ENCODE measurements around the gene KRT75.

The KRT75 gene

DNA sequence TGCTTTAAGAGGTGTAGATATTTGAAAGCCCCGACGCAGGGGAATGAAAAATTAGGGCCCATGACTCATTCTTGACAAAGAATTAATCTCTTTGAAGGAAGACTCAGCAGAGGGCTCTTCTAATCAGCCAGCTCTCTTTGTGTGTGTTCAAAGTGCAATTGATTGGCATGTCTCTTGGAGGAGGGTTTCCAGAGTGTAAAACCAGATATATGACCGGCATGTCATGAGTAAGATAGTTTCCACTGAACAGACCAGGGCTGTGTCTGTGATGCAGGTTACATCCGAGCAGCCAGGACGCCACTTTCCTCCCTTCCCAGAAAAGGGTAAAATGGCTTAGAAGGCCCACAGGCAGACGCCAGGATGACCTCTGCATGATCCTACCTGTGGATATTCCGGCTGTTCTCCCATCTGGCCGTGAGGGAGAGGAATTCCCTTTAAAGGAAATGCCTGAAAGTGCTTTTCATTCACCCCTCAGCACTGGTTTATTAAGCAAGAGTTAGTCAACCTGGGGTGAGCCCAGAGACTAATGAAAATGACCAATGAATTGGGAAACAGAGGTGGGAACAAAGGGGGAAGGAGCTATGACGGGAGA is 7.2 kb upstream of the KRT75 start:
- Histone ChIP-seq H3K9me3 (ENCODE audit: control insufficient read depth, low read length) (no peaks in the 10 kb centered on the region), H3K4me3 (ENCODE audit: insufficient read depth, low read depth, low read length, poor library complexity, severe bottlenecking) (no peak overlapping the region), H3K4me1 (ENCODE audit: control insufficient read depth, insufficient read depth, low read length, poor library complexity, severe bottlenecking) (no peaks in the 10 kb centered on the region), H3K27me3 (replicated peaks; ENCODE audit: control insufficient read depth, insufficient read depth, low read length, poor library complexity, severe bottlenecking) (no peaks in the 10 kb centered on the region), H3K27ac (ENCODE audit: insufficient read depth, low read length, poor library complexity, severe bottlenecking) (no peak overlapping the region), H3K36me3 (ENCODE audit: control insufficient read depth, insufficient read depth, low read length) (no peaks in the 10 kb centered on the region)
- DNase-seq: no peak

GRCh38 chr12:52440821-52441319 is 6.7 kb upstream of the KRT75 start:
- Histone ChIP-seq H3K4me1 (ENCODE audit: control insufficient read depth, insufficient read depth, low read length, poor library complexity, severe bottlenecking) (no peaks in the 10 kb centered on the region), H3K4me3 (ENCODE audit: insufficient read depth, low read depth, low read length, poor library complexity, severe bottlenecking) (no peak overlapping the region), H3K9me3 (ENCODE audit: control insufficient read depth, low read length) (no peaks in the 10 kb centered on the region), H3K27me3 (replicated peaks; ENCODE audit: control insufficient read depth, insufficient read depth, low read length, poor library complexity, severe bottlenecking) (no peaks in the 10 kb centered on the region), H3K36me3 (ENCODE audit: control insufficient read depth, insufficient read depth, low read length) (no peaks in the 10 kb centered on the region), H3K27ac (ENCODE audit: insufficient read depth, low read length, poor library complexity, severe bottlenecking) (no peak overlapping the region)
- DNase-seq: no peak

- no peak for DNase-seq
- Histone ChIP-seq H3K9me3 (ENCODE audit: control insufficient read depth, low read length) (no peaks in the 10 kb centered on the region), H3K4me3 (ENCODE audit: insufficient read depth, low read depth, low read length, poor library complexity, severe bottlenecking) (no peak overlapping the region), H3K27ac (ENCODE audit: insufficient read depth, low read length, poor library complexity, severe bottlenecking) (no peak overlapping the region), H3K27me3 (replicated peaks; ENCODE audit: control insufficient read depth, insufficient read depth, low read length, poor library complexity, severe bottlenecking) (no peaks in the 10 kb centered on the region), H3K36me3 (ENCODE audit: control insufficient read depth, insufficient read depth, low read length) (no peaks in the 10 kb centered on the region), H3K4me1 (ENCODE audit: control insufficient read depth, insufficient read depth, low read length, poor library complexity, severe bottlenecking) (no peaks in the 10 kb centered on the region)
Observed at GRCh38 chr12:52439845-52440244, 5.7 kb upstream of the KRT75 start.

DNA sequence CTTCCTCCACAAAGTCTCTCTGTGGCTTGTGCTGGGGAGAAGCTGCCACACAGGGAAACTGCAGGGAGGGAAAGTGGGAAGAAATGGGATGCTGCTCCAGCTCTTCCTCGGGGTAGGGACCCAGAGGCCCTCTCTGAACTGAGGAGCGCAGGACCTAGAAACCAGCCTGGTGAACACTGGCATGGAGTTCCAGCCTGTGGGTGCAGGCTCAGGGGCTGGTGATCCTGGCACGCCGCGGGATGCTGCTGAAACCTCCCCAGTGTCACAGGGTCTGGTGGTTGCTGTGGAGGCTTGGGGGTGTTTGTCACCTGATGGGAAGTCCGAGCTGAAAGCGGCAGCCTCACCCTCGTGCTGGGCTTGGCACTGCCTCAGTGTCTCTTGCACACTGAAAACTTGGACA is 5.2 kb upstream of the KRT75 start:
- Histone ChIP-seq H3K9me3 (ENCODE audit: control insufficient read depth, low read length) (no peaks in the 10 kb centered on the region), H3K36me3 (ENCODE audit: control insufficient read depth, insufficient read depth, low read length) (no peaks in the 10 kb centered on the region), H3K27ac (ENCODE audit: insufficient read depth, low read length, poor library complexity, severe bottlenecking) (no peak overlapping the region), H3K27me3 (replicated peaks; ENCODE audit: control insufficient read depth, insufficient read depth, low read length, poor library complexity, severe bottlenecking) (no peaks in the 10 kb centered on the region), H3K4me3 (ENCODE audit: insufficient read depth, low read depth, low read length, poor library complexity, severe bottlenecking) (no peak overlapping the region), H3K4me1 (ENCODE audit: control insufficient read depth, insufficient read depth, low read length, poor library complexity, severe bottlenecking) (no peaks in the 10 kb centered on the region)
- no peak for DNase-seq

GRCh38 chr12:52438305-52439301 is 4.4 kb upstream of the KRT75 start:
- Histone ChIP-seq H3K36me3 (ENCODE audit: control insufficient read depth, insufficient read depth, low read length) (no peaks in the 10 kb centered on the region), H3K27me3 (replicated peaks; ENCODE audit: control insufficient read depth, insufficient read depth, low read length, poor library complexity, severe bottlenecking) (no peaks in the 10 kb centered on the region), H3K9me3 (ENCODE audit: control insufficient read depth, low read length) (no peaks in the 10 kb centered on the region), H3K4me3 (ENCODE audit: insufficient read depth, low read depth, low read length, poor library complexity, severe bottlenecking) (no peak overlapping the region), H3K27ac (ENCODE audit: insufficient read depth, low read length, poor library complexity, severe bottlenecking) (no peak overlapping the region), H3K4me1 (ENCODE audit: control insufficient read depth, insufficient read depth, low read length, poor library complexity, severe bottlenecking) (no peaks in the 10 kb centered on the region)
- DNase-seq: no peak

GRCh38 chr12:52437508-52437907 is 3.3 kb upstream of the KRT75 start:
- H3K27me3 ChIP-seq (replicated peaks; ENCODE audit: control insufficient read depth, insufficient read depth, low read length, poor library complexity, severe bottlenecking): no peaks in the 10 kb centered on the region
- no peaks in the 10 kb centered on the region for H3K36me3 ChIP-seq (ENCODE audit: control insufficient read depth, insufficient read depth, low read length)
- no peak for DNase-seq
- no peaks in the 10 kb centered on the region for H3K4me1 ChIP-seq (ENCODE audit: control insufficient read depth, insufficient read depth, low read length, poor library complexity, severe bottlenecking)
- H3K4me3 ChIP-seq (ENCODE audit: insufficient read depth, low read depth, low read length, poor library complexity, severe bottlenecking): no peak overlapping the region
- H3K27ac ChIP-seq (ENCODE audit: insufficient read depth, low read length, poor library complexity, severe bottlenecking): no peak overlapping the region
- H3K9me3 ChIP-seq (ENCODE audit: control insufficient read depth, low read length): no peaks in the 10 kb centered on the region

- Histone ChIP-seq H3K27ac (ENCODE audit: insufficient read depth, low read length, poor library complexity, severe bottlenecking) (no peak overlapping the region), H3K9me3 (ENCODE audit: control insufficient read depth, low read length) (no peaks in the 10 kb centered on the region), H3K4me1 (ENCODE audit: control insufficient read depth, insufficient read depth, low read length, poor library complexity, severe bottlenecking) (no peaks in the 10 kb centered on the region), H3K27me3 (replicated peaks; ENCODE audit: control insufficient read depth, insufficient read depth, low read length, poor library complexity, severe bottlenecking) (no peaks in the 10 kb centered on the region), H3K4me3 (ENCODE audit: insufficient read depth, low read depth, low read length, poor library complexity, severe bottlenecking) (no peak overlapping the region), H3K36me3 (ENCODE audit: control insufficient read depth, insufficient read depth, low read length) (no peaks in the 10 kb centered on the region)
- DNase-seq: no peak
Observed at GRCh38 chr12:52436828-52437474, 2.8 kb upstream of the KRT75 start.

DNA sequence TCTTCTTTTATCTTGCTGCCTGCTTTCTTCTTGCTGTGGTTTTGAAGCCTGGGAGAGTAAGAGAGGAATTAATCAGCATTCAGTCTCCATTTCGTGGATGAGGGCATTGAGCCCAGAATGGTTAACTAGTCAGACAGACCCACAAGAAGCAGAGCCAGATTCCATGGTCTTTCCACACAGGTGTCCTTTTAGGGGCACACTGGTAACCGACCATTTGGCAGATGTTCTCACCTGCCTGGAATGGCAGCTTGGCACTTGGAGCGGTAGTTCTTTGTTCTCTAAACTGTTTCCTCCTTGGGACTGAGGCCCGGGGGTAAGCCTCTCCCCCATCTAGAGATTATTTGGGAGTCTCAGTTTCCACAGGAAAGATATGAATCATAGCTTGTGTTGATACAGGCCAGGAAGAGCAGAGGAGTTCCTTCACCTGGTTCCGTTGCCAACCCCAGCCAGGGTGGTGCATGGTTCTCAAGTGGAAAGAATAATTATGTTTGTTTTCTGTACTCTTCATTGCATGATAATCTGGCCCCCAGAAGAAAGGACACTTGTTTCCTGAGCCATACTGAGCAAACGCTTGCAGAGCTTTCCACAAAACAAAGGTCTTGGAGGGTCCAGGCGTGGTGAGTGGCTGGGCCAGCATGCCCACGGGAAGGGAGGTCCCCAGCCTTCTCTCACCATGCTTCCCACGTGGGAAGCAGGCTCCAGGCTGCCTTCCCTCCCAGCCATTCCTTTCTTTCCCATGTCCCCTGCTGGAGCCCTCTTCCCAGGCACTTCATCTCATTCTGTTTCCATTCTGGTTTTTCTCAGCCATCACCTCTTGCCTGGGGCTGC is 2.0 kb upstream of the KRT75 start:
- no peaks in the 10 kb centered on the region for H3K36me3 ChIP-seq (ENCODE audit: control insufficient read depth, insufficient read depth, low read length)
- H3K9me3 ChIP-seq (ENCODE audit: control insufficient read depth, low read length): no peaks in the 10 kb centered on the region
- H3K27me3 ChIP-seq (replicated peaks; ENCODE audit: control insufficient read depth, insufficient read depth, low read length, poor library complexity, severe bottlenecking): no peaks in the 10 kb centered on the region
- no peak overlapping the region for H3K27ac ChIP-seq (ENCODE audit: insufficient read depth, low read length, poor library complexity, severe bottlenecking)
- no peaks in the 10 kb centered on the region for H3K4me1 ChIP-seq (ENCODE audit: control insufficient read depth, insufficient read depth, low read length, poor library complexity, severe bottlenecking)
- no peak overlapping the region for H3K4me3 ChIP-seq (ENCODE audit: insufficient read depth, low read depth, low read length, poor library complexity, severe bottlenecking)
- no peak for DNase-seq

DNA sequence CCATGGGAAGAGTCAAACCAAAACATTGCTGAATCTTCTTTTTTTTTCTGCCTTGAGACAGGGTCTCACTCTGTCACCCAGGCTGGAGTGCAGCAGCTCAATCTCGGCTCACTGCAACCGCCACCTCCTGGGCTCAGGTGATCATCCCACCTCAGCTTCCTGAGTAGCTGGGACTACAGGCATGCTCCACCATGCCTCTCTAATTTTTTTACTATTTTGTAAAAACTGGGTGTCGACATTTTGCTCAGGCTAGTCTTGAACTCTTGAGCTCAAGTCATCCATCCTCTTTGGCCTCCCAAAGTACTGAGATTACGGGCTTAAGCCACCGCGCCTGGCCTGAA is 1.5 kb upstream of the KRT75 start:
- H3K36me3 ChIP-seq (ENCODE audit: control insufficient read depth, insufficient read depth, low read length): no peaks in the 10 kb centered on the region
- no peak for DNase-seq
- no peaks in the 10 kb centered on the region for H3K4me1 ChIP-seq (ENCODE audit: control insufficient read depth, insufficient read depth, low read length, poor library complexity, severe bottlenecking)
- no peaks in the 10 kb centered on the region for H3K27me3 ChIP-seq (replicated peaks; ENCODE audit: control insufficient read depth, insufficient read depth, low read length, poor library complexity, severe bottlenecking)
- H3K27ac ChIP-seq (ENCODE audit: insufficient read depth, low read length, poor library complexity, severe bottlenecking): no peak overlapping the region
- H3K9me3 ChIP-seq (ENCODE audit: control insufficient read depth, low read length): no peaks in the 10 kb centered on the region
- H3K4me3 ChIP-seq (ENCODE audit: insufficient read depth, low read depth, low read length, poor library complexity, severe bottlenecking): no peak overlapping the region
